DMS79 (cell line): ENCODE results near the gene IL6R.
"Not testable (repeated sequence)": the region's sequence is repeated elsewhere in the genome, so short reads cannot be mapped to it uniquely, and the experiment has no call there.

Source experiments
- DNase-seq: peaks from one replicate; lab custom pipeline; 2025; lab: John Stamatoyannopoulos, UW

The IL6R gene

GRCh38 chr1:154404984-154405746 lies at the start of gene IL6R:
IL6R (plus strand) TSS chr1:154405343; CDS start chr1:154405630, 287 bp downstream.
- no peak for DNase-seq

GRCh38 chr1:154358519-154358918 lies 46.6 kb upstream of the IL6R start:
- no peak for DNase-seq

- no peak for DNase-seq
Measured at GRCh38 chr1:154360288-154360687, 44.9 kb upstream of the IL6R start.

GRCh38 chr1:154360881-154361280 lies 44.3 kb upstream of the IL6R start:
- DNase-seq, result not testable (repeated sequence)

GRCh38 chr1:154361357-154361756 lies 43.8 kb upstream of the IL6R start:
- DNase-seq, result no peak

- no peak for DNase-seq
Measured at GRCh38 chr1:154371436-154371835, 33.7 kb upstream of the IL6R start.

- DNase-seq, result not testable (repeated sequence)
Measured at GRCh38 chr1:154373777-154374357, 31.3 kb upstream of the IL6R start.

GRCh38 chr1:154379301-154379700 lies 25.8 kb upstream of the IL6R start:
- no peak for DNase-seq

GRCh38 chr1:154384650-154385489 lies 20.3 kb upstream of the IL6R start:
- no peak for DNase-seq

- DNase-seq, result no peak
Measured at GRCh38 chr1:154386643-154387352, 18.3 kb upstream of the IL6R start.

- no peak for DNase-seq
Measured at GRCh38 chr1:154391086-154391770, 13.9 kb upstream of the IL6R start.

- no peak for DNase-seq
Measured at GRCh38 chr1:154398141-154398540, 7.0 kb upstream of the IL6R start.

- DNase-seq, result no peak
Measured at GRCh38 chr1:154398678-154399077, 6.5 kb upstream of the IL6R start.

GRCh38 chr1:154400381-154400801 lies 4.8 kb upstream of the IL6R start:
- no peak for DNase-seq

- DNase-seq, result no peak
Measured at GRCh38 chr1:154402409-154402921, 2.7 kb upstream of the IL6R start.

GRCh38 chr1:154403261-154403943 lies 1.7 kb upstream of the IL6R start:
- no peak for DNase-seq

- DNase-seq, result no peak
Measured at GRCh38 chr1:154403983-154404382, 1.2 kb upstream of the IL6R start.

GRCh38 chr1:154404511-154404931 lies 622 bp upstream of the IL6R start:
- DNase-seq, result no peak

- no peak for DNase-seq
Measured at GRCh38 chr1:154405747-154406571, 816 bp downstream of the IL6R start.

GRCh38 chr1:154406572-154406879 lies 1.4 kb downstream of the IL6R start:
- DNase-seq, result no peak
